ENCODE measurements around the gene COA1.

COA1 gene

DNA sequence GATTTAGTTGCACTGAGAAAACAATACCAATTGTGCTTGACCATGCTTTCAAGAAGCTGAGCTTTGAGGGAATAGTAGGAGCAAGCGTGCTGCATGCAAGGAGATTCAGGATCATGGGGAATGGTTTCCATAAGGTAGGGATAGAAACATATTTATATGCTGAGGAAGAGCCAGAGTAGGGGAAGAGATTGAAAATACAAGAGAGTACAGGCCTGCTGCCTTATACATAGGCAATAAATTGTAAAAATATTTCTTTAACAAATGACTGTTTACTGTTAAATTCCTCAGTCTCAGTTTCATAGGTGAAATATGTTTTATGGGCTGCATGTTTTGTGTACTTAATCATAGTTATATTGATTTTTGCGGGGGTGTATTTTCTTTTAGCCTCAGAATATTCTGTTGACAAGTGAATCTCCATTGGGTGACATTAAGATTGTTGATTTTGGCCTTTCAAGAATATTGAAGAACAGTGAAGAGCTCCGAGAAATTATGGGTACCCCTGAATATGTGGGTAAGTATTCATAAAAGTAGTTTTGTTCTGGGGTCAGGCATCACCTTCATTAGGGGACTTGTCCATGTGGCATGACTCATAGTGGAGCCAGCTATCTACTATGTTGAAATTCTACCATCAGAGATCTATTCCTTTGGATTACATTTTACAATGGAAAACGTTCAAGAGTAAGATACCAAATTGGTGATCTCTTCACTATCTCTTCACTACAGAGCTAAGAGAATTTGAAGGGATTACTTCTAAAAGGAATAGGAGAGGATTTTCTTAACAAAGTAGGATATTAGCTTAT lies 109.9 kb downstream of the COA1 start:
- no peak for DNase-seq (ENCODE audit: low read depth in 1 of 2, low spot score in 1 of 2)
- H3K27ac ChIP-seq (replicated peaks) = no peak overlapping the region
- no peak for TF ChIP-seq SPI1 (IDR thresholded peaks at IDR 0.05; ENCODE audit: borderline replicate concordance, low read depth)
- TF ChIP-seq, protein P1, sequence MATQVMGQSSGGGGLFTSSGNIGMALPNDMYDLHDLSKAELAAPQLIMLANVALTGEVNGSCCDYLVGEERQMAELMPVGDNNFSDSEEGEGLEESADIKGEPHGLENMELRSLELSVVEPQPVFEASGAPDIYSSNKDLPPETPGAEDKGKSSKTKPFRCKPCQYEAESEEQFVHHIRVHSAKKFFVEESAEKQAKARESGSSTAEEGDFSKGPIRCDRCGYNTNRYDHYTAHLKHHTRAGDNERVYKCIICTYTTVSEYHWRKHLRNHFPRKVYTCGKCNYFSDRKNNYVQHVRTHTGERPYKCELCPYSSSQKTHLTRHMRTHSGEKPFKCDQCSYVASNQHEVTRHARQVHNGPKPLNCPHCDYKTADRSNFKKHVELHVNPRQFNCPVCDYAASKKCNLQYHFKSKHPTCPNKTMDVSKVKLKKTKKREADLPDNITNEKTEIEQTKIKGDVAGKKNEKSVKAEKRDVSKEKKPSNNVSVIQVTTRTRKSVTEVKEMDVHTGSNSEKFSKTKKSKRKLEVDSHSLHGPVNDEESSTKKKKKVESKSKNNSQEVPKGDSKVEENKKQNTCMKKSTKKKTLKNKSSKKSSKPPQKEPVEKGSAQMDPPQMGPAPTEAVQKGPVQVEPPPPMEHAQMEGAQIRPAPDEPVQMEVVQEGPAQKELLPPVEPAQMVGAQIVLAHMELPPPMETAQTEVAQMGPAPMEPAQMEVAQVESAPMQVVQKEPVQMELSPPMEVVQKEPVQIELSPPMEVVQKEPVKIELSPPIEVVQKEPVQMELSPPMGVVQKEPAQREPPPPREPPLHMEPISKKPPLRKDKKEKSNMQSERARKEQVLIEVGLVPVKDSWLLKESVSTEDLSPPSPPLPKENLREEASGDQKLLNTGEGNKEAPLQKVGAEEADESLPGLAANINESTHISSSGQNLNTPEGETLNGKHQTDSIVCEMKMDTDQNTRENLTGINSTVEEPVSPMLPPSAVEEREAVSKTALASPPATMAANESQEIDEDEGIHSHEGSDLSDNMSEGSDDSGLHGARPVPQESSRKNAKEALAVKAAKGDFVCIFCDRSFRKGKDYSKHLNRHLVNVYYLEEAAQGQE (IDR thresholded peaks at IDR 0.05; ENCODE audit: insufficient replicate concordance, low read depth) = no peak
- no peak for TF ChIP-seq POLR2AphosphoS5 (IDR thresholded peaks at IDR 0.05; ENCODE audit: low read depth)
- no peak for TF ChIP-seq CTCF (IDR thresholded peaks at IDR 0.05; ENCODE audit: insufficient read depth, low read length)
- no peak for TF ChIP-seq GABPA (IDR thresholded peaks at IDR 0.05; ENCODE audit: low read depth)
- no peaks in the 10 kb centered on the region for H3K27me3 ChIP-seq (ENCODE audit: insufficient read depth, poor library complexity, severe bottlenecking)
- no peak overlapping the region for H3K4me3 ChIP-seq (replicated peaks; ENCODE audit: insufficient read depth, low read length)

DNA sequence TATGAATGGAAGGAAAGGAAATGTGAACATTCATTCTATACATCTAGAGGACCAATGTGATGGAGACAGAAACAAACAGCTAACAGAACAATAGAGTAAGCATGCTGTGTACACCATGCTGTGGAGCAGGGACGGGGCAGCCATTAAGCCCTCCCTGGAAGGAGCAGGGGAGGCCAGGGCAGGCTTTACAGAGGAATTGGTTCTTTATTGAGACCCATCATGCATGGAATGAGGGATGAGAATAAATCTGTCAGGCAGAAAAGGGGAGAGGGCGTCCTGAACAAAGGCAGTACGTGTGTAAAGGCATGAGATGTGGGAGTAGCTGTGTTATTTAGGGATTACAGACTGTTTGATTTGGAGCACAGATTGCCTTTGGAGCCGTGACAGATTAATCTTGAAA lies 111.2 kb downstream of the COA1 start:
- no peaks in the 10 kb centered on the region for H3K27me3 ChIP-seq (ENCODE audit: insufficient read depth, poor library complexity, severe bottlenecking)
- H3K27ac ChIP-seq (replicated peaks) = no peak overlapping the region
- TF ChIP-seq CTCF (IDR thresholded peaks at IDR 0.05; ENCODE audit: insufficient read depth, low read length) (no peak), GABPA (IDR thresholded peaks at IDR 0.05; ENCODE audit: low read depth) (no peak), SPI1 (IDR thresholded peaks at IDR 0.05; ENCODE audit: borderline replicate concordance, low read depth) (no peak), POLR2AphosphoS5 (IDR thresholded peaks at IDR 0.05; ENCODE audit: low read depth) (no peak)
- TF ChIP-seq, protein P1 (IDR thresholded peaks at IDR 0.05; ENCODE audit: insufficient replicate concordance, low read depth) = no peak
- DNase-seq (ENCODE audit: low read depth in 1 of 2, low spot score in 1 of 2) = no peak
- H3K4me3 ChIP-seq (replicated peaks; ENCODE audit: insufficient read depth, low read length) = no peak overlapping the region

- Histone ChIP-seq H3K27me3 (ENCODE audit: insufficient read depth, poor library complexity, severe bottlenecking) (no peaks in the 10 kb centered on the region), H3K4me3 (replicated peaks; ENCODE audit: insufficient read depth, low read length) (no peak overlapping the region), H3K27ac (replicated peaks) (no peak overlapping the region)
- TF ChIP-seq, protein P1 (IDR thresholded peaks at IDR 0.05; ENCODE audit: insufficient replicate concordance, low read depth) = no peak
- TF ChIP-seq SPI1 (IDR thresholded peaks at IDR 0.05; ENCODE audit: borderline replicate concordance, low read depth) = no peak
- no peak for TF ChIP-seq CTCF (IDR thresholded peaks at IDR 0.05; ENCODE audit: insufficient read depth, low read length)
- no peak for TF ChIP-seq POLR2AphosphoS5 (IDR thresholded peaks at IDR 0.05; ENCODE audit: low read depth)
- no peak for DNase-seq (ENCODE audit: low read depth in 1 of 2, low spot score in 1 of 2)
Measured at GRCh38 chr7:43616977-43617376, 112.3 kb downstream of the COA1 start.
